GM12873 (cell line): ENCODE measurements around the gene EIF2S3.

Source experiments
- CTCF ChIP-seq: IDR thresholded peaks from 2 replicates; pipeline ENCODE4 v1.5.1; 2012; ENCODE audit warnings: low read depth, mild to moderate bottlenecking, moderate library complexity, low read length, control low read depth; ENCODE audit not compliant: insufficient read depth; ENCODE audit errors: missing control alignments

Gene EIF2S3

GRCh38 chrX:24093746-24094145 lies 39.0 kb downstream of the EIF2S3 start:
- TF ChIP-seq CTCF: no peak

GRCh38 chrX:24097741-24098260 lies 43.0 kb downstream of the EIF2S3 start:
- no peak for TF ChIP-seq CTCF

GRCh38 chrX:24098932-24099331 lies 44.2 kb downstream of the EIF2S3 start:
- no peak for TF ChIP-seq CTCF

GRCh38 chrX:24099394-24099793 lies 44.6 kb downstream of the EIF2S3 start:
- no peak for TF ChIP-seq CTCF

- no peak for TF ChIP-seq CTCF
Measured at GRCh38 chrX:24100713-24101112, 46.0 kb downstream of the EIF2S3 start.

GRCh38 chrX:24110069-24110468 lies 55.3 kb downstream of the EIF2S3 start:
- TF ChIP-seq CTCF: no peak

GRCh38 chrX:24113181-24113580 lies 58.4 kb downstream of the EIF2S3 start:
- no peak for TF ChIP-seq CTCF
